Hepatocyte (in vitro differentiated cells): ENCODE results near the gene BTBD19. TPM values are rescaled to one million over a fixed set of nuclear protein-coding genes. Genes with fewer than 3 reads are reported as not detected.

Experiments
- DNase-seq: peaks from one replicate; pipeline ENCODE4 v3.0.0-alpha.2; 2016; ENCODE audit warnings: low spot score
- H2AFZ ChIP-seq: fragments of 200-600 bp; sonication (generic); 2 replicates; pipeline ENCODE4 v1.6.0; 2016; ENCODE audit warnings: antibody characterized with exemption, mild to moderate bottlenecking
- H3K27ac ChIP-seq: fragments of 200-600 bp; sonication (generic); 2 replicates; pipeline ENCODE4 v1.5.1; 2016; ENCODE audit warnings: mild to moderate bottlenecking
- H3K27me3 ChIP-seq: fragments of 200-600 bp; sonication (generic); 2 replicates; pipeline ENCODE4 v1.6.1; 2016
- H3K36me3 ChIP-seq: fragments of 200-600 bp; sonication (generic); replicated peaks from 2 replicates; pipeline ENCODE4 v1.5.1; 2016; ENCODE audit warnings: low read depth; ENCODE audit not compliant: insufficient read depth
- H3K4me1 ChIP-seq: fragments of 200-600 bp; sonication (generic); 2 replicates; pipeline ENCODE4 v1.5.1; 2016; ENCODE audit warnings: mild to moderate bottlenecking, moderate library complexity; ENCODE audit not compliant: insufficient read depth
- H3K4me2 ChIP-seq: fragments of 200-600 bp; sonication (generic); 2 replicates; pipeline ENCODE4 v1.6.0; 2016
- H3K4me3 ChIP-seq: fragments of 200-600 bp; sonication (generic); 2 replicates; pipeline ENCODE4 v1.5.1; 2016; ENCODE audit warnings: mild to moderate bottlenecking
- H3K79me2 ChIP-seq: fragments of 200-600 bp; sonication (generic); 2 replicates; pipeline ENCODE4 v1.6.0; 2017; ENCODE audit warnings: mild to moderate bottlenecking
- H3K9me2 ChIP-seq: fragments of 200-600 bp; sonication (generic); replicated peaks from 2 replicates; pipeline ENCODE4 v1.6.0; 2017; ENCODE audit warnings: mild to moderate bottlenecking; ENCODE audit not compliant: insufficient read depth
- H3K9me3 ChIP-seq: fragments of 200-600 bp; sonication (generic); 2 replicates; pipeline ENCODE4 v1.5.1; 2016; ENCODE audit warnings: low read depth, mild to moderate bottlenecking
- H4K20me1 ChIP-seq: fragments of 200-600 bp; sonication (generic); 2 replicates; pipeline ENCODE4 v1.6.0; 2016; ENCODE audit warnings: mild to moderate bottlenecking; ENCODE audit not compliant: insufficient read depth, poor library complexity, severe bottlenecking
- CTCF ChIP-seq: fragments of 200-600 bp; sonication (generic); IDR thresholded peaks from 2 replicates; pipeline ENCODE4 v1.5.1; 2016; ENCODE audit warnings: antibody characterized with exemption, mild to moderate bottlenecking; ENCODE audit not compliant: poor library complexity
- EZH2 ChIP-seq: fragments of 200-600 bp; sonication (generic); IDR thresholded peaks from 2 replicates; pipeline ENCODE4 v1.6.1; 2016; ENCODE audit warnings: antibody characterized with exemption, mild to moderate bottlenecking, borderline replicate concordance
- EZH2phosphoT487 ChIP-seq: fragments of 200-600 bp; sonication (generic); IDR thresholded peaks from one replicate; pipeline ENCODE4 v1.6.1; 2018; ENCODE audit warnings: antibody characterized with exemption, mild to moderate bottlenecking, low read depth, moderate library complexity; ENCODE audit not compliant: unreplicated experiment, severe bottlenecking
- WGBS: methylation state at CpG from one replicate; pipeline ENCODE4 v1.1.6; 2016; ENCODE audit warnings: low lambda C conversion rate; ENCODE audit errors: missing lambda C conversion rate; 5-methylcytosine and 5-hydroxymethylcytosine counted together
- polyA plus RNA-seq: library from polyadenylated mRNA; unstranded; fragments of >200 nt; fragmentation: Nextera tagmentation; extraction: Ambion mirVana; gene quantifications from 2 replicates; pipeline ENCODE4 v1.2.1, GENCODE V29; 2016
- total RNA-seq: library from RNA; depleted of rRNA; stranded (reverse); fragments of >200 nt; gene quantifications from 2 replicates; pipeline ENCODE4 v1.2.3, GENCODE V29; 2014

The BTBD19 gene
- total and polyA plus RNA-seq, 2 experiments from 2014 or later, result 5.5 to 16.8 TPM

- Histone ChIP-seq H3K4me1 (no peaks in the 10 kb centered on the region), H3K4me3 (no peak overlapping the region), H3K27ac (no peak overlapping the region), H3K4me2 (no peak overlapping the region), H3K36me3 (no peaks in the 10 kb centered on the region), H2AFZ (no peak overlapping the region), H4K20me1 (no peaks in the 10 kb centered on the region), H3K27me3 (no peaks in the 10 kb centered on the region), H3K79me2 (no peaks in the 10 kb centered on the region), H3K9me2 (no peaks in the 10 kb centered on the region), H3K9me3 (no peaks in the 10 kb centered on the region)
- TF ChIP-seq EZH2phosphoT487, result no peak
- no peak for DNase-seq
- WGBS, result 96% methylated on average over 15 of the region's 15 CpGs
These were observed 20.6 kb downstream of the BTBD19 start for GRCh38 chr1:44828841-44829440.

DNA sequence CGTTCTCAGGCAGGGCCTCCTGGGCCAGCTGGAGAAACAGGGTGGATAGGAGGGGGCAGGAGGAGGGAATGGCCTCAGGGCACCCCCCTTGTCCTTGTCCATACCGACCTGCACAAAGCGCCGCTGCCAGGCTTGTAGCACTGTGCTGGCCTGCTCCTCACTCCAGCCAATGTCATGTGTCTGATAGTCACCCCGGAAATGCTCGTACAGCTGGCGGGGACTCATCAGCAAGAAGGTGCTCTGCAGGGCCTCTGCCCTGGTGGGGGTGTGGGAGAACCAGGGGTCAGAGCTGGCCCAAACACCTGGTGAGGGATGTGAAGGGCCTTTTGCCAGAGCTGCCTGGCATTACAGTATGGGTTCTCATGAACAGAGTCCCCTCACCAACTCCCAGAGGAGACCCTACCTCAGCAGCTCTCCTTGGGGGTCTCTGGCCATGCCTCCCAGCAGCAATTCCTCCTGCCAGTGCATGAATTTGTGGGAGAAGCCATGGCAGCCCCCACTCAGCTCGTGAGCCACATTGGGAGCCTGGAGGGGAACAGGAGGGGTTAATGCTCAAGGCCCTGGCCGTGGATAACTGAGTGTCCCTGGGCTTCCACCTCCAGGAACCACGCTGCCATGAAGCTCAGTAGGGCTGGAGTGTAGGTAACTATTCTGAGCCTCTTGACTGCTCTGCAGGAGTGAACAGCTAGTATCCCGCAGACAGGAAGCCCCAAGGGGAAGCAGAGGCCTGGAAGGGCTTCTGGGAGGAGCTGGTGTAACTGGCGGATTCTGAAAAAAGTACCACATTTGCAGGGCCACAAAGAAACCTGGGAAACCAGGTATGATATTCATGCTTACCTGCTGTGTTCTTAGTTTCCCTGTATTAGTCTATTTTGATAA lies 21.4 kb downstream of the BTBD19 start:
- Histone ChIP-seq H3K4me3 (no peak overlapping the region), H3K4me2 (no peak overlapping the region), H3K9me3 (no peaks in the 10 kb centered on the region), H3K27me3 (no peaks in the 10 kb centered on the region), H3K4me1 (no peaks in the 10 kb centered on the region), H4K20me1 (no peaks in the 10 kb centered on the region), H3K27ac (no peak overlapping the region), H2AFZ (no peak overlapping the region), H3K36me3 (no peaks in the 10 kb centered on the region), H3K9me2 (no peaks in the 10 kb centered on the region), H3K79me2 (no peaks in the 10 kb centered on the region)
- DNase-seq, result no peak
- WGBS, result 91% methylated on average over 12 of the region's 12 CpGs
- no peak for TF ChIP-seq EZH2phosphoT487
- TF ChIP-seq CTCF, result no peak
- TF ChIP-seq EZH2, result no peak

DNA sequence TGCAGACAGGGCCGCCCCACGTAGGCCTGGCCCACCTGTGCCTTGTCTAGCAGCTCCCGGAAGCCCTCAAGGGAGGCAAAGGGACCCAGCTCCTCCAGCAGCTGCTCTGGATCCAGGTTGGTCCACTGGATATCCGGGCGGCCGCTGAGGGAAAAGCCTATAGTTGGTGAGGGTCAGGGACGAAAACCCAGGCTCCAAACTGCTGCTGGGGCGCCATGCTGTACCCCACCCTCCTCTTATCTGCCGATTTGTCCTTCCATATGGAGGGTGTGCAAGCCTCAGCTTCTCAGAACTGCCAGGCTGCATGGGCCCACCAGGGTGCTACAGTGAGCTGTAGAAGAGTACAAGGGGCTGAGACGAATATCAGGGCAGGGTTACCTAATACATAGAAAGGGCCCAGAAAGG lies 22.6 kb downstream of the BTBD19 start:
- Histone ChIP-seq H4K20me1 (no peaks in the 10 kb centered on the region), H3K27ac (no peak overlapping the region), H3K79me2 (no peaks in the 10 kb centered on the region), H3K4me1 (no peaks in the 10 kb centered on the region), H2AFZ (no peak overlapping the region), H3K9me2 (no peaks in the 10 kb centered on the region), H3K27me3 (no peaks in the 10 kb centered on the region), H3K4me2 (no peak overlapping the region), H3K36me3 (no peaks in the 10 kb centered on the region), H3K4me3 (no peak overlapping the region), H3K9me3 (no peaks in the 10 kb centered on the region)
- TF ChIP-seq EZH2 (no peak), CTCF (no peak), EZH2phosphoT487 (no peak)
- WGBS, result 89% methylated on average over 10 of the region's 10 CpGs
- no peak for DNase-seq

DNA sequence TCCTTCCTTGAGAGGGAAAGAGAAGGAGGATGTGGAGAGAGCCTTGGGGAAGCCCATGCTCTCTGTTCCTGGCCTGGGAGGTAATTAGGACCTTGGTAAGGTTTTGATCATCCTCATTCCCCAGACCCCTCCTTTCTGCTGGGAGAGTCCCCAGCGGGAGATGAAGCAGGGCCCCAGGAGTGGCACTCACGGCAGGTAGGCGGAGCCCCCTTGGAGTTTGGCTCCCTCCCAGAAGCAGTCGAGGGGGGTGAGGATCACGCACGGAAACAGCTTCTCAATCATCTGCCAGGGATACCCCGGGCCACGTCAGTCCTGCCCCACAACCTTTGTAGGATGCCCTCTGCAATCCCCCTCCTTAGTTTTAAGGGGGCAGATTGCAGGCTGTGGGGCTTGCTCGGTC lies 23.2 kb downstream of the BTBD19 start:
- H3K36me3 ChIP-seq, result no peaks in the 10 kb centered on the region
- H2AFZ ChIP-seq, result no peak overlapping the region
- H3K4me2 ChIP-seq, result no peak overlapping the region
- H3K4me1 ChIP-seq, result no peaks in the 10 kb centered on the region
- no peaks in the 10 kb centered on the region for H3K79me2 ChIP-seq
- DNase-seq, result no peak
- no peaks in the 10 kb centered on the region for H3K9me2 ChIP-seq
- no peaks in the 10 kb centered on the region for H3K9me3 ChIP-seq
- WGBS, result 62% methylated on average over 9 of the region's 9 CpGs
- no peaks in the 10 kb centered on the region for H3K27me3 ChIP-seq
- H4K20me1 ChIP-seq, result no peaks in the 10 kb centered on the region
- no peak for TF ChIP-seq EZH2phosphoT487
- TF ChIP-seq EZH2, result no peak
- TF ChIP-seq CTCF, result no peak
- H3K27ac ChIP-seq, result no peak overlapping the region
- no peak overlapping the region for H3K4me3 ChIP-seq
